Measurements from ENCODE around the gene C1S.
"Not testable (repeated sequence)": the region's sequence is repeated elsewhere in the genome, so short reads cannot be mapped to it uniquely, and the experiment has no call there.

Gene C1S

GRCh38 chr12:7047306-7047705 lies 13.2 kb upstream of the C1S start:
- no peak for DNase-seq

- DNase-seq: not testable (repeated sequence)
Observed at GRCh38 chr12:7049445-7049951, 11.0 kb upstream of the C1S start.

GRCh38 chr12:7049973-7050372 lies 10.5 kb upstream of the C1S start:
- DNase-seq: not testable (repeated sequence)

- no peak for DNase-seq
Observed at GRCh38 chr12:7054925-7055324, 5.6 kb upstream of the C1S start.

- not testable (repeated sequence) for DNase-seq
Observed at GRCh38 chr12:7055736-7056135, 4.8 kb upstream of the C1S start.

- no peak for DNase-seq
Observed at GRCh38 chr12:7058163-7058845, 2.2 kb upstream of the C1S start.

- DNase-seq: no peak
Observed at GRCh38 chr12:7058850-7059395, 1.6 kb upstream of the C1S start.

- DNase-seq: no peak
Observed at GRCh38 chr12:7059780-7060179, 738 bp upstream of the C1S start.

- no peak for DNase-seq
Observed at GRCh38 chr12:7061138-7061537, 620 bp downstream of the C1S start.

- no peak for DNase-seq
Observed at GRCh38 chr12:7061596-7061995, 1.1 kb downstream of the C1S start.

- no peak for DNase-seq
Observed at GRCh38 chr12:7064516-7064915, 4.0 kb downstream of the C1S start.

- no peak for DNase-seq
Observed at GRCh38 chr12:7065073-7065623, 4.6 kb downstream of the C1S start.

- DNase-seq: no peak
Observed at GRCh38 chr12:7066596-7066995, 6.1 kb downstream of the C1S start.

GRCh38 chr12:7067096-7067495 lies 6.6 kb downstream of the C1S start:
- no peak for DNase-seq

GRCh38 chr12:7068240-7068993 lies 7.9 kb downstream of the C1S start:
- peak; percentile 8 for DNase-seq

- no peak for DNase-seq
Observed at GRCh38 chr12:7068994-7069346, 8.5 kb downstream of the C1S start.

GRCh38 chr12:7069386-7069785 lies 8.9 kb downstream of the C1S start:
- DNase-seq: no peak

- DNase-seq: no peak
Observed at GRCh38 chr12:7072035-7072434, 11.5 kb downstream of the C1S start.

GRCh38 chr12:7072554-7072953 lies 12.0 kb downstream of the C1S start:
- no peak for DNase-seq

GRCh38 chr12:7073946-7074345 lies 13.4 kb downstream of the C1S start:
- DNase-seq: no peak

GRCh38 chr12:7075518-7075917 lies 15.0 kb downstream of the C1S start:
- DNase-seq: peak; percentile 29

- DNase-seq: peak; percentile 74
Observed at GRCh38 chr12:7075939-7076338, 15.4 kb downstream of the C1S start.

GRCh38 chr12:7076493-7076892 lies 16.0 kb downstream of the C1S start:
- no peak for DNase-seq

- no peak for DNase-seq
Observed at GRCh38 chr12:7078163-7078562, 17.6 kb downstream of the C1S start.

Measured in fibroblast of skin of right quadriceps (primary cell).